Measurements from ENCODE around the gene CEP63. TPM values are rescaled to one million over a fixed set of nuclear protein-coding genes. Genes with fewer than 3 reads are reported as not detected.

CEP63 gene
- total RNA-seq, 1 experiment from 2014 or later: 19.1 TPM

DNA sequence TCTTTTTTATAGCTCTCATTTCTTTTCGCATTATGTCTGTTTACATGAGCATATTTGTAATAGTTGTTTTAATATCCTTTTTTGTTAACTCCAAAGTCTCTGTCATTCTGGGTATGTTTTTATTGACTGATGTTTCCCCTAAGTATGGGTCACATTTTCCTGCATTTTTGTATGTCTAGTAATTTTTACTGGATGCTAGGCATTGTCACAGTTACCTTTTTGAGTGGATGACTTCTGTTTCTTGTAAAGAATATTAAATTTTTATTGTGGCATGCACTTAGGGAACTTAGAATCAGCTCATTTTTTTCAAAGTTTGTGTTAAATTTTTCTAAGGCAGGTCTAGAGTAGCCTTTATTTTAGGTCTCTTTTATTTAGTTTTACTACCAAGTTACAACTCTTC, 40.8 kb upstream of the CEP63 start:
- H3K27me3 ChIP-seq (ENCODE audit: insufficient read depth, low read length): no peaks in the 10 kb centered on the region
- H3K9me3 ChIP-seq (ENCODE audit: control insufficient read depth in 1 of 2, insufficient read depth in 1 of 2, low read depth in 1 of 2, low read length in 2 of 2): no peaks in the 10 kb centered on the region
- H3K9ac ChIP-seq (ENCODE audit: low read length): no peak overlapping the region
- H2AFZ ChIP-seq (ENCODE audit: low read depth, low read length, poor library complexity, severe bottlenecking): no peak overlapping the region
- no peaks in the 10 kb centered on the region for H4K20me1 ChIP-seq (ENCODE audit: insufficient read depth)
- H3K4me1 ChIP-seq (ENCODE audit: control insufficient read depth in 1 of 2, insufficient read depth in 2 of 2, low read length in 2 of 2): no peaks in the 10 kb centered on the region
- no peaks in the 10 kb centered on the region for H3K9me2 ChIP-seq (ENCODE audit: insufficient read depth)
- intact Hi-C loops (cut with micrococcal nuclease): no loop called here
- ATAC-seq (no peak), DNase-seq (ENCODE audit: low read depth, low spot score) (no peak)
- no peak overlapping the region for H3K27ac ChIP-seq (ENCODE audit: low read depth, low read length)
- no peak overlapping the region for H3K4me2 ChIP-seq (ENCODE audit: low read length)
- RAD21 ChIA-PET (ENCODE audit: low non-redundant PET in 1 of 2, low total read pairs in 2 of 2, uncharacterized antibody in 2 of 2, unreplicated experiment in 2 of 2): no interaction called here
- POLR2A ChIA-PET: no interaction called here
- CTCF ChIA-PET: interaction anchor here (1.0 to 1.7 kb wide), 3 partner anchors 10 to 232 kb away, joined by 3 to 4 read pairs (median 3); no protein-coding TSS in a partner anchor
- TF ChIP-seq SP1 (IDR thresholded peaks at IDR 0.05; ENCODE audit: low read depth) (no peak), EZH2phosphoT487 (IDR thresholded peaks at IDR 0.05; ENCODE audit: borderline replicate concordance) (no peak), ZNF274 (IDR thresholded peaks at IDR 0.05; ENCODE audit: low read depth, low read length) (no peak), CEBPB (IDR thresholded peaks at IDR 0.05; ENCODE audit: low read depth) (no peak), FOSL1 (IDR thresholded peaks at IDR 0.05; ENCODE audit: low read depth) (no peak), SRF (IDR thresholded peaks at IDR 0.05; ENCODE audit: low read depth) (no peak), ZFX (IDR thresholded peaks at IDR 0.05) (no peak), EGR1 (IDR thresholded peaks at IDR 0.05; ENCODE audit: low read depth) (no peak), YY1 (IDR thresholded peaks at IDR 0.05; ENCODE audit: extremely low read depth, insufficient replicate concordance, low read depth, low read length) (no peak), CBX3 (IDR thresholded peaks at IDR 0.05; ENCODE audit: low read depth) (no peak)
- TF ChIP-seq, protein P1, sequence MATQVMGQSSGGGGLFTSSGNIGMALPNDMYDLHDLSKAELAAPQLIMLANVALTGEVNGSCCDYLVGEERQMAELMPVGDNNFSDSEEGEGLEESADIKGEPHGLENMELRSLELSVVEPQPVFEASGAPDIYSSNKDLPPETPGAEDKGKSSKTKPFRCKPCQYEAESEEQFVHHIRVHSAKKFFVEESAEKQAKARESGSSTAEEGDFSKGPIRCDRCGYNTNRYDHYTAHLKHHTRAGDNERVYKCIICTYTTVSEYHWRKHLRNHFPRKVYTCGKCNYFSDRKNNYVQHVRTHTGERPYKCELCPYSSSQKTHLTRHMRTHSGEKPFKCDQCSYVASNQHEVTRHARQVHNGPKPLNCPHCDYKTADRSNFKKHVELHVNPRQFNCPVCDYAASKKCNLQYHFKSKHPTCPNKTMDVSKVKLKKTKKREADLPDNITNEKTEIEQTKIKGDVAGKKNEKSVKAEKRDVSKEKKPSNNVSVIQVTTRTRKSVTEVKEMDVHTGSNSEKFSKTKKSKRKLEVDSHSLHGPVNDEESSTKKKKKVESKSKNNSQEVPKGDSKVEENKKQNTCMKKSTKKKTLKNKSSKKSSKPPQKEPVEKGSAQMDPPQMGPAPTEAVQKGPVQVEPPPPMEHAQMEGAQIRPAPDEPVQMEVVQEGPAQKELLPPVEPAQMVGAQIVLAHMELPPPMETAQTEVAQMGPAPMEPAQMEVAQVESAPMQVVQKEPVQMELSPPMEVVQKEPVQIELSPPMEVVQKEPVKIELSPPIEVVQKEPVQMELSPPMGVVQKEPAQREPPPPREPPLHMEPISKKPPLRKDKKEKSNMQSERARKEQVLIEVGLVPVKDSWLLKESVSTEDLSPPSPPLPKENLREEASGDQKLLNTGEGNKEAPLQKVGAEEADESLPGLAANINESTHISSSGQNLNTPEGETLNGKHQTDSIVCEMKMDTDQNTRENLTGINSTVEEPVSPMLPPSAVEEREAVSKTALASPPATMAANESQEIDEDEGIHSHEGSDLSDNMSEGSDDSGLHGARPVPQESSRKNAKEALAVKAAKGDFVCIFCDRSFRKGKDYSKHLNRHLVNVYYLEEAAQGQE (IDR thresholded peaks at IDR 0.05; ENCODE audit: low read depth): no peak
- TF ChIP-seq, protein P2, sequence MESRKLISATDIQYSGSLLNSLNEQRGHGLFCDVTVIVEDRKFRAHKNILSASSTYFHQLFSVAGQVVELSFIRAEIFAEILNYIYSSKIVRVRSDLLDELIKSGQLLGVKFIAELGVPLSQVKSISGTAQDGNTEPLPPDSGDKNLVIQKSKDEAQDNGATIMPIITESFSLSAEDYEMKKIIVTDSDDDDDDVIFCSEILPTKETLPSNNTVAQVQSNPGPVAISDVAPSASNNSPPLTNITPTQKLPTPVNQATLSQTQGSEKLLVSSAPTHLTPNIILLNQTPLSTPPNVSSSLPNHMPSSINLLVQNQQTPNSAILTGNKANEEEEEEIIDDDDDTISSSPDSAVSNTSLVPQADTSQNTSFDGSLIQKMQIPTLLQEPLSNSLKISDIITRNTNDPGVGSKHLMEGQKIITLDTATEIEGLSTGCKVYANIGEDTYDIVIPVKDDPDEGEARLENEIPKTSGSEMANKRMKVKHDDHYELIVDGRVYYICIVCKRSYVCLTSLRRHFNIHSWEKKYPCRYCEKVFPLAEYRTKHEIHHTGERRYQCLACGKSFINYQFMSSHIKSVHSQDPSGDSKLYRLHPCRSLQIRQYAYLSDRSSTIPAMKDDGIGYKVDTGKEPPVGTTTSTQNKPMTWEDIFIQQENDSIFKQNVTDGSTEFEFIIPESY (IDR thresholded peaks at IDR 0.05; ENCODE audit: extremely low read depth, insufficient replicate concordance, low read length): no peak
- TF ChIP-seq, protein P3, sequence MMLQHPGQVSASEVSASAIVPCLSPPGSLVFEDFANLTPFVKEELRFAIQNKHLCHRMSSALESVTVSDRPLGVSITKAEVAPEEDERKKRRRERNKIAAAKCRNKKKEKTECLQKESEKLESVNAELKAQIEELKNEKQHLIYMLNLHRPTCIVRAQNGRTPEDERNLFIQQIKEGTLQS (IDR thresholded peaks at IDR 0.05): no peak
- H3K4me3 ChIP-seq (replicated peaks in 1 of 2; ENCODE audit: low read depth in 1 of 2, low read length in 2 of 2): no peak overlapping the region
- H3K36me3 ChIP-seq (ENCODE audit: control insufficient read depth in 1 of 2, insufficient read depth in 2 of 2, low read length in 2 of 2): no peaks in the 10 kb centered on the region
- H3K79me2 ChIP-seq (ENCODE audit: insufficient read depth, low read length): no peaks in the 10 kb centered on the region
- BruUV-seq (replicated peaks): no TSS peak

Measured in HCT116 (cell line).